ENCODE data around the gene EFNA5. TPM values are rescaled to one million over a fixed set of nuclear protein-coding genes. Genes with fewer than 3 reads are reported as not detected.
A peak's percentile ranks its signal among the peaks of the same experiment; 100 is the strongest.

Gene EFNA5
- total RNA-seq, 1 experiment from 2014 or later, result 51.2 TPM

GRCh38 chr5:107464876-107465275, 205.9 kb downstream of the EFNA5 start:
- Mint-ChIP-seq H3K4me1 (ENCODE audit: insufficient read depth, unreplicated experiment) (peaks cover 81% of the 10 kb centered on the region), H3K27me3 (ENCODE audit: insufficient read depth, unreplicated experiment) (no peaks in the 10 kb centered on the region), H3K36me3 (ENCODE audit: insufficient read depth, unreplicated experiment) (no peaks in the 10 kb centered on the region), H3K9me3 (ENCODE audit: unreplicated experiment) (peaks cover 6% of the 10 kb centered on the region), H3K27ac (ENCODE audit: low read depth, unreplicated experiment) (peak overlapping the region; percentile 97), H3K4me3 (ENCODE audit: unreplicated experiment) (no peak overlapping the region)
- intact Hi-C loops (cut with micrococcal nuclease), result loop anchor here (5.0 kb wide), 4 partner anchors 38 to 92 kb away; no protein-coding TSS in a partner anchor
- ChIA-PET CTCF (interaction anchor here (0.6 to 1.9 kb wide), 7 partner anchors 9 to 1195 kb away, joined by 3 to 6 read pairs (median 3); no protein-coding TSS in a partner anchor), POLR2A (interaction anchor here (0.6 to 6.5 kb wide), 8 partner anchors 9 to 917 kb away, joined by 3 to 59 read pairs (median 16); no protein-coding TSS in a partner anchor)
- no peak for TF ChIP-seq CTCF (IDR thresholded peaks at IDR 0.05; ENCODE audit: unreplicated experiment)
- no TSS peak for BruUV-seq (replicated peaks)
- no peak for DNase-seq (ENCODE audit: unreplicated experiment)

- Mint-ChIP-seq H3K9me3 (ENCODE audit: unreplicated experiment) (peaks cover 6% of the 10 kb centered on the region), H3K27me3 (ENCODE audit: insufficient read depth, unreplicated experiment) (no peaks in the 10 kb centered on the region), H3K27ac (ENCODE audit: low read depth, unreplicated experiment) (peak overlapping the region; percentile 97), H3K36me3 (ENCODE audit: insufficient read depth, unreplicated experiment) (no peaks in the 10 kb centered on the region), H3K4me3 (ENCODE audit: unreplicated experiment) (peak overlapping the region; percentile 26), H3K4me1 (ENCODE audit: insufficient read depth, unreplicated experiment) (peaks cover 81% of the 10 kb centered on the region)
- intact Hi-C loops (cut with micrococcal nuclease), result no loop called here
- no peak for TF ChIP-seq CTCF (IDR thresholded peaks at IDR 0.05; ENCODE audit: unreplicated experiment)
- POLR2A ChIA-PET, result interaction anchor here (0.6 to 4.2 kb wide), 8 partner anchors 8 to 918 kb away, joined by 3 to 59 read pairs (median 3); no protein-coding TSS in a partner anchor
- CTCF ChIA-PET, result interaction anchor here (0.5 to 1.9 kb wide), 7 partner anchors 8 to 1195 kb away, joined by 3 to 6 read pairs (median 4); no protein-coding TSS in a partner anchor
- no peak for DNase-seq (ENCODE audit: unreplicated experiment)
- BruUV-seq (replicated peaks), result no TSS peak
Observed at GRCh38 chr5:107464416-107464815, 206.3 kb downstream of the EFNA5 start.

GRCh38 chr5:107463731-107464130, 207.0 kb downstream of the EFNA5 start:
- Mint-ChIP-seq H3K4me3 (ENCODE audit: unreplicated experiment) (no peak overlapping the region), H3K9me3 (ENCODE audit: unreplicated experiment) (peaks cover 6% of the 10 kb centered on the region), H3K36me3 (ENCODE audit: insufficient read depth, unreplicated experiment) (no peaks in the 10 kb centered on the region), H3K27me3 (ENCODE audit: insufficient read depth, unreplicated experiment) (no peaks in the 10 kb centered on the region), H3K27ac (ENCODE audit: low read depth, unreplicated experiment) (no peak overlapping the region), H3K4me1 (ENCODE audit: insufficient read depth, unreplicated experiment) (peaks cover 78% of the 10 kb centered on the region)
- TF ChIP-seq CTCF (IDR thresholded peaks at IDR 0.05; ENCODE audit: unreplicated experiment), result no peak
- POLR2A ChIA-PET, result interaction anchor here (0.6 to 4.1 kb wide), 10 partner anchors 8 to 919 kb away, joined by 3 to 59 read pairs (median 3); no protein-coding TSS in a partner anchor
- intact Hi-C loops (cut with micrococcal nuclease), result no loop called here
- no TSS peak for BruUV-seq (replicated peaks)
- DNase-seq (ENCODE audit: unreplicated experiment), result no peak
- CTCF ChIA-PET, result interaction anchor here (1.9 kb wide), 1 partner anchor 108 kb away, joined by 6 read pairs; no protein-coding TSS in a partner anchor

GRCh38 chr5:107461770-107462169, 209.0 kb downstream of the EFNA5 start:
- H3K27ac Mint-ChIP-seq (ENCODE audit: low read depth, unreplicated experiment), result peak overlapping the region; percentile 10
- ChIA-PET POLR2A (interaction anchor here (0.6 to 1.7 kb wide), 3 partner anchors 36 to 169 kb away, joined by 3 to 7 read pairs (median 5); no protein-coding TSS in a partner anchor), CTCF (interaction anchor here (0.9 to 1.1 kb wide), 3 partner anchors 38 to 110 kb away, joined by 3 read pairs; no protein-coding TSS in a partner anchor)

More at GRCh38 chr5:107461770-107462169, 209.0 kb downstream of the EFNA5 start:
- H3K27me3 Mint-ChIP-seq (ENCODE audit: insufficient read depth, unreplicated experiment), result no peaks in the 10 kb centered on the region
- no peak for TF ChIP-seq CTCF (IDR thresholded peaks at IDR 0.05; ENCODE audit: unreplicated experiment)
- H3K36me3 Mint-ChIP-seq (ENCODE audit: insufficient read depth, unreplicated experiment), result peaks cover 6% of the 10 kb centered on the region
- intact Hi-C loops (cut with micrococcal nuclease), result no loop called here
- H3K4me1 Mint-ChIP-seq (ENCODE audit: insufficient read depth, unreplicated experiment), result peaks cover 80% of the 10 kb centered on the region
- no peak for DNase-seq (ENCODE audit: unreplicated experiment)
- no peak overlapping the region for H3K4me3 Mint-ChIP-seq (ENCODE audit: unreplicated experiment)
- peaks cover 5% of the 10 kb centered on the region for H3K9me3 Mint-ChIP-seq (ENCODE audit: unreplicated experiment)
- BruUV-seq (replicated peaks), result no TSS peak

Measured in MCF 10A (cell line).